HFF-Myc (cell line): ENCODE measurements around the gene RSF1.

Experiments
- DNase-seq: peaks from one replicate; pipeline ENCODE4 v3.0.0-alpha.2; 2011; ENCODE audit warnings: low read depth; ENCODE audit errors: extremely low read depth
- H3K4me3 ChIP-seq: replicated peaks from 2 replicates; pipeline ENCODE4 v1.5.1; 2011; ENCODE audit warnings: low read depth, mild to moderate bottlenecking, control low read depth, low read length
- TF ChIP-seq, protein P1 (sequence below): IDR thresholded peaks from 2 replicates; pipeline ENCODE4 v1.5.1; 2012; ENCODE audit warnings: mild to moderate bottlenecking, low read depth, low read length, control low read depth; ENCODE audit errors: missing control alignments

RSF1 gene

DNA sequence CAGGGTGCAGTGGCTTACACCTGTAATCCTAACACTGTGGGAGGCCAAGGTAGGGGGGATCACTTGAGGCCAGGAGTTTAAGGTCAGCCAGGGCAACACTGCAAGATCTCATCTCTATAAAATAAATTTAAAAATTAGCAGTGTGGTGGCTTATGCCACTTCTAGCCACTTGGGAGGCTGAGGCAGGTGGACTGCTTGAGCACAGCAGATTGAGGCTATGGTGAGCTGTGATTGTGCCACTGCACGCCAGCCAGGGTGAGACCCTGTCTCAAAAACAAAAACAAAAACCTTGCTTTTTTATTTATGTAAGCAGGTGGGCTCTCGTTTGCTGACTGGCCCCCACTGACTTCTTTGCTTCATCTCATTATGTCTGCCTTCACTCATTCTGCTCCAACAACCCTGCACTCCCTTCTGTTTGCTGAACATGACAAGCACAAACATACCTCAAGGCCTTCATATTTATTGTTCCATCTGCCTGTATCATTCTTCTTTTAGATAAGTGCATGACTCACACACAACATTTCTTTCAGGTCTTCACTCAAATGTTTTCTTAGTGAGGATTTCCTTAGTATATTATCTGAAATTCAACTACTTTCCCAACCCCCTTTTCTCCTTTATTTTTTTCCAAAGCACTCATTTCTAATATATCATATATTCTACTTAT lies 150.5 kb downstream of the RSF1 start:
- H3K4me3 ChIP-seq = no peak overlapping the region
- DNase-seq = no peak
- TF ChIP-seq, protein P1, sequence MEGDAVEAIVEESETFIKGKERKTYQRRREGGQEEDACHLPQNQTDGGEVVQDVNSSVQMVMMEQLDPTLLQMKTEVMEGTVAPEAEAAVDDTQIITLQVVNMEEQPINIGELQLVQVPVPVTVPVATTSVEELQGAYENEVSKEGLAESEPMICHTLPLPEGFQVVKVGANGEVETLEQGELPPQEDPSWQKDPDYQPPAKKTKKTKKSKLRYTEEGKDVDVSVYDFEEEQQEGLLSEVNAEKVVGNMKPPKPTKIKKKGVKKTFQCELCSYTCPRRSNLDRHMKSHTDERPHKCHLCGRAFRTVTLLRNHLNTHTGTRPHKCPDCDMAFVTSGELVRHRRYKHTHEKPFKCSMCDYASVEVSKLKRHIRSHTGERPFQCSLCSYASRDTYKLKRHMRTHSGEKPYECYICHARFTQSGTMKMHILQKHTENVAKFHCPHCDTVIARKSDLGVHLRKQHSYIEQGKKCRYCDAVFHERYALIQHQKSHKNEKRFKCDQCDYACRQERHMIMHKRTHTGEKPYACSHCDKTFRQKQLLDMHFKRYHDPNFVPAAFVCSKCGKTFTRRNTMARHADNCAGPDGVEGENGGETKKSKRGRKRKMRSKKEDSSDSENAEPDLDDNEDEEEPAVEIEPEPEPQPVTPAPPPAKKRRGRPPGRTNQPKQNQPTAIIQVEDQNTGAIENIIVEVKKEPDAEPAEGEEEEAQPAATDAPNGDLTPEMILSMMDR = no peak

DNA sequence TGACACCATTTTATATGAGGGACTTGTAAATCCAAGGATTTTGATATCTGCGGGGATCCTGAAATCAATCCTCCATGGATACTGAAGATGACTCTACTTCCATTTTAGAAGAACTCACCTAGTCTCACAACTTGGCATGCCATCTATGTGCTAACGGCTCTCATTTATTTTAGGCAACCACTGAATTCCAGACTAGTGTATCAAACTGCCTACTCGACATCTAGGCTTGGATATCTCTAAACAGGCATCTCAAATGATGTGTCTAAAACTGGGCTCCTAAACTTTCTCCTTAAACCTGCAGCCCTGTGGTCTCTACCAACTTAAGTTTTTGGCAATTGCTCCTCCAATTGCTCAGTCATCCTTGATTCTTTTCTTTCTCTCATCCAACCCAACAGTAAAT lies 151.8 kb downstream of the RSF1 start:
- no peak overlapping the region for H3K4me3 ChIP-seq
- DNase-seq = no peak
- TF ChIP-seq, protein P1 = no peak

DNA sequence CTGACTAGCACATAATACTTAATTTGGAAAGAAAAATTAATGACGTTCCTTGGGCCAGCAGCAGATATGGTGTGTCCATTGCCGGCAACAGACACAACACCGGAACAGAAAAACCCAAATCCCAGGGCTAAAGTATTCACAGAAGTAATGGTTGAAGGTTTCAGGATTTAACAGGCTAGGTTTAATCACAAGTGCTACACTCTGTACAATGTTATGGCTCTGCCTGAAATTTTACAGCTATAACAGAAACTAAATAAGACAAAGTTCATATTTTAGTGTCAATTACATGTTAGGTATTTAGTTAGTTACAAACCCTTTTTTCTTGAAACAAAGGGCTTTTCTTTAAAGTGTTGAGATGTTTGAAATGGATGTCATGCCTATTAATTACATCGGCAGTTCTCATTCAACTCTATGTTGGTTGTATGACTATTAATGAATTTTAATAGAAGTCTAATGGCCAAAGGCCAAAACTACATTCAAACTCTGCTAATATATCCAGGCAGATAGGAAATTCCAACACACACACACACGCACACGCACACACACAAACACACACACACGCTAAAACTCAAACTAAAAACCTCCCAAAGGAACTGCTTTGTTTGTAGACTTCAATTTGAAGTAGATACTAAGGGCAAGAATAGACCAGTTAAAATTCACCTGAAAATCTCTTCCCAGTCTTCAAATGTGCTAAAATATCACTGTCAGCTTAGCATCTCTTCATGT lies 155.1 kb downstream of the RSF1 start:
- no peak overlapping the region for H3K4me3 ChIP-seq
- no peak for DNase-seq
- TF ChIP-seq, protein P1 = no peak

DNA sequence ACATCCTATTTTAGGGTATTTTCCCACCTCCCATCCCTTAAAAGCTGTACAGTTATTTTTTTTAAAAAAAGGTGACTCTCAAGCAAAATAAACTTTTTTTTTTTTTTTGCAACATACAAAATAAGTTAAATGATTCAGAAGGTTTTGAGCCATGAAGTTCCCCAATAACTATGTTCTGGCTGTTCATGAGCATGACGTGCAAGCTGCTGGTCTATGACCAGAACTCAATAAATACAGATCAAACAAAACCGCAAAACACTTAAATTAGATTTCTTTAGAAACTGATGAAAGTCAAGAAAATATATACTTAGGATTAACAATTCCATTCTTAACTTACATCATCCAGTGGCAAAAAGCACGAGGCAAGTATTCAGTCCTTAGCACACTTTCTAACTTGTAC lies 158.9 kb downstream of the RSF1 start:
- TF ChIP-seq, protein P1 = no peak
- DNase-seq = no peak
- no peak overlapping the region for H3K4me3 ChIP-seq

DNA sequence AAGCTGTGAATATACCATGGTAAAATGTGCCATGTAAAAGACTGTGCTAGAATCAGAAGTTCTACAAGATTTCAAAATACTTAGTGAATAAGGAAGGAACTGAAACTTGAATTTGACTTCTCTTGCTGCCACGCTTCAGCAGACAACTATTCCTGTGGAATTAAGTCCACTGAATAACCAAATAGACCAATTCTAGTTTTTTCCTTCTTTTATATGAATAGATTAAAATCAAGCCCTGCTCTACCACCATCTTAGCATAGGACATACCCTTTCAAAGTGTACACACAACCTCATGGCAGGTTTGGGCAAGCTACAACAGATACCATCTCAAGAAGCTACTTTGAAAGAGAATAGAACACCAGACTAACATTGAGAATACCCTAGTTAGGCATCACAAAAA lies 159.6 kb downstream of the RSF1 start:
- DNase-seq = no peak
- TF ChIP-seq, protein P1 = no peak
- H3K4me3 ChIP-seq = no peak overlapping the region

DNA sequence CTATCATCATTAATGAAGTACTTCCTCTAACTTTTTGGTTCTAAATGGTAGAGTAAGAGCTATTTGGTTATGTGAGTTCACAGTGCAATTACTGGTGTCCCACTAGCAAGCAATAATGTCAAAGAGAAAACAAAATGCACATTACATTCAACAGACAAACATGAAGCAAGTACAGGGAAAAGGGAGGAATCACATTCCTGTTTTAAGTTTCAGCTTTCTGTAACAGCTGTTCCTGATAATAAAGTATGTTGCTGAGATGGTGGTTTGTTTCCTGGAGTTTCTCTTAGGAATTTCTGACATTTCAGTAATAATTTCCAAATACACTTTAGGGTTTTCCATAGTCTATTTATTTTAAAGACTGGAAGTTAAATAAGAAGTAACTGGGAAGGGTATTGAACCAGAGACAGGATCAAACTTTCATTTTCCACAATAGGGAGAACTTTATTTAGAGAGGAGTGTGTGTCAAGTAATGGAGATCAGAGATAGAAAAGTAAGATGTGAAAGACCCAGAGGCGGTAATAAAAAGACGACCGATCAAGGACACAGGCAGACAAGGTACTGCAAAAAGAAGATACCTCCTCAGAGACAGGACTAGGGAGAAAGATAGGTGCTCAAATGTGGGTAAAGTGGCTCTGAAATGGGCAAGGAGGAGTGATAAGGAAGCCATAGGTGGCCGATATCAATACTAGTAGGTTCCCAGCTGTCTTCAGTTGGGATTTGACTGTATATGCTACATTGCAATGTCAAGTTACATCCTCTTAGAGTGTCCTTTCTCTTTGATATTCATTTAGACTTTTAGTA lies 162.1 kb downstream of the RSF1 start:
- TF ChIP-seq, protein P1 = no peak
- no peak overlapping the region for H3K4me3 ChIP-seq
- DNase-seq = peak; percentile 14
